ENCODE measurements around the gene FBXO48. TPM values are rescaled to one million over a fixed set of nuclear protein-coding genes. Genes with fewer than 3 reads are reported as not detected.

Gene FBXO48
- polyA plus RNA-seq, 1 of the 3 experiments (the other 2 are of a cell fraction), result 0.30 TPM

- H3K9ac ChIP-seq, result no peak overlapping the region
- no peaks in the 10 kb centered on the region for H3K9me3 ChIP-seq
- no peak overlapping the region for H2AFZ ChIP-seq (ENCODE audit: low read depth)
- H4K20me1 ChIP-seq (ENCODE audit: insufficient read depth), result no peaks in the 10 kb centered on the region
- H3K4me3 ChIP-seq (ENCODE audit: low read depth in 2 of 2, low read length in 1 of 2), result no peak overlapping the region
- DNase-seq, result no peak
- H3K4me1 ChIP-seq (ENCODE audit: control insufficient read depth in 1 of 2, insufficient read depth in 2 of 2, low read depth in 1 of 2, low read length in 1 of 2), result no peaks in the 10 kb centered on the region
- no peaks in the 10 kb centered on the region for H3F3A ChIP-seq (replicated peaks; ENCODE audit: insufficient read depth)
- no peaks in the 10 kb centered on the region for H3K9me2 ChIP-seq
- no peak overlapping the region for H3K27ac ChIP-seq (ENCODE audit: low read depth in 2 of 2, low read length in 1 of 2)
- ChIA-PET CTCF (interaction anchor here (1.2 to 2.4 kb wide), 3 partner anchors 13 to 276 kb away, joined by 3 to 9 read pairs (median 5); no protein-coding TSS in a partner anchor), POLR2A (no interaction called here)
- peaks cover 8% of the 10 kb centered on the region; the same call in 1 of the 2 replicates for H3K79me2 ChIP-seq (ENCODE audit: insufficient read depth)
- H3K4me2 ChIP-seq, result no peak overlapping the region
- H3K27me3 ChIP-seq (ENCODE audit: insufficient read depth), result no peaks in the 10 kb centered on the region
- 61% methylated on average over 2 of the region's 2 CpGs for WGBS (ENCODE audit: low lambda C conversion rate)
- H3K36me3 ChIP-seq (replicated peaks in 1 of 2; ENCODE audit: control insufficient read depth in 1 of 2, insufficient read depth in 2 of 2, low read length in 1 of 2), result no peaks in the 10 kb centered on the region
- TF ChIP-seq IRF3 (IDR thresholded peaks at IDR 0.05; ENCODE audit: low read depth, low read length), result no peak
- TF ChIP-seq ZBTB33 (IDR thresholded peaks at IDR 0.05; ENCODE audit: borderline replicate concordance, low read depth), result no peak
- TF ChIP-seq POLR2AphosphoS5 (IDR thresholded peaks at IDR 0.05; ENCODE audit: low read depth, low read length), result no peak
- TF ChIP-seq EP300 (IDR thresholded peaks at IDR 0.05; ENCODE audit: borderline replicate concordance in 1 of 2, low read depth in 1 of 2, low read length in 1 of 2), result no peak
- no peak for TF ChIP-seq MXI1 (IDR thresholded peaks at IDR 0.05; ENCODE audit: low read depth, low read length)
- TF ChIP-seq SMC3 (IDR thresholded peaks at IDR 0.05; ENCODE audit: low read depth, low read length), result no peak
- no peak for TF ChIP-seq FOXM1 (IDR thresholded peaks at IDR 0.05; ENCODE audit: low read depth)
- TF ChIP-seq MAX (IDR thresholded peaks at IDR 0.05; ENCODE audit: low read depth), result no peak
- TF ChIP-seq FOXJ3 (CRISPR knock-in tag; IDR thresholded peaks at IDR 0.05), result no peak
- TF ChIP-seq EZH2phosphoT487 (IDR thresholded peaks at IDR 0.05; ENCODE audit: borderline replicate concordance, low read depth), result no peak
- no peak for TF ChIP-seq NFIC (IDR thresholded peaks at IDR 0.05; ENCODE audit: borderline replicate concordance)
- TF ChIP-seq SIN3A (IDR thresholded peaks at IDR 0.05; ENCODE audit: borderline replicate concordance, low read depth, low read length), result no peak
- TF ChIP-seq RAD21 (IDR thresholded peaks at IDR 0.05; ENCODE audit: low read length), result no peak
Measured at GRCh38 chr2:68475576-68475975, 8.5 kb upstream of the FBXO48 start.

- H3K4me1 ChIP-seq (ENCODE audit: control insufficient read depth in 1 of 2, insufficient read depth in 2 of 2, low read depth in 1 of 2, low read length in 1 of 2), result no peaks in the 10 kb centered on the region
- no peaks in the 10 kb centered on the region for H3K27me3 ChIP-seq (ENCODE audit: insufficient read depth)
- H3K36me3 ChIP-seq (replicated peaks in 1 of 2; ENCODE audit: control insufficient read depth in 1 of 2, insufficient read depth in 2 of 2, low read length in 1 of 2), result no peaks in the 10 kb centered on the region
- no peaks in the 10 kb centered on the region for H4K20me1 ChIP-seq (ENCODE audit: insufficient read depth)
- no peak overlapping the region for H2AFZ ChIP-seq (ENCODE audit: low read depth)
- ChIA-PET POLR2A (no interaction called here), CTCF (interaction anchor here (0.8 to 2.4 kb wide), 6 partner anchors 12 to 450 kb away, joined by 3 to 9 read pairs (median 4); no protein-coding TSS in a partner anchor)
- H3K79me2 ChIP-seq (ENCODE audit: insufficient read depth), result peaks cover 9% of the 10 kb centered on the region; the same call in 1 of the 2 replicates
- DNase-seq, result no peak
- no peak for TF ChIP-seq MAX (IDR thresholded peaks at IDR 0.05; ENCODE audit: low read depth)
- no peak for TF ChIP-seq SIN3A (IDR thresholded peaks at IDR 0.05; ENCODE audit: borderline replicate concordance, low read depth, low read length)
- no peak for TF ChIP-seq POLR2AphosphoS5 (IDR thresholded peaks at IDR 0.05; ENCODE audit: low read depth, low read length)
- TF ChIP-seq ELF1 (IDR thresholded peaks at IDR 0.05), result no peak
- TF ChIP-seq YY1 (IDR thresholded peaks at IDR 0.05; ENCODE audit: low read depth), result no peak
- no peak for TF ChIP-seq NFIC (IDR thresholded peaks at IDR 0.05; ENCODE audit: borderline replicate concordance)
- TF ChIP-seq MEF2A (IDR thresholded peaks at IDR 0.05; ENCODE audit: borderline replicate concordance, low read depth), result no peak
- TF ChIP-seq TAF1 (IDR thresholded peaks at IDR 0.05; ENCODE audit: borderline replicate concordance, low read depth, low read length), result no peak
- TF ChIP-seq CTCF (IDR thresholded peaks at IDR 0.05), result no peak
- no peak for TF ChIP-seq GATA2 (CRISPR knock-in tag; IDR thresholded peaks at IDR 0.05)
- H3K4me3 ChIP-seq (ENCODE audit: low read depth in 2 of 2, low read length in 1 of 2), result no peak overlapping the region
- H3K4me2 ChIP-seq, result no peak overlapping the region
- H3K9me3 ChIP-seq, result no peaks in the 10 kb centered on the region
- H3K9ac ChIP-seq, result no peak overlapping the region
- no peak overlapping the region for H3K27ac ChIP-seq (ENCODE audit: low read depth in 2 of 2, low read length in 1 of 2)
- no peaks in the 10 kb centered on the region for H3K9me2 ChIP-seq
- no peaks in the 10 kb centered on the region for H3F3A ChIP-seq (replicated peaks; ENCODE audit: insufficient read depth)
Measured at GRCh38 chr2:68475110-68475509, 8.0 kb upstream of the FBXO48 start.

Measured in SK-N-SH (cell line).